Measurements from ENCODE around the gene TBX1. TPM values are rescaled to one million over a fixed set of nuclear protein-coding genes. Genes with fewer than 3 reads are reported as not detected.
"Not testable (repeated sequence)": the region's sequence is repeated elsewhere in the genome, so short reads cannot be mapped to it uniquely, and the experiment has no call there.

The TBX1 gene
- total and polyA plus RNA-seq, 2 of the 13 experiments (the other 11 are each of a cell fraction or from before 2014, with no cell fraction given): not detected

DNA sequence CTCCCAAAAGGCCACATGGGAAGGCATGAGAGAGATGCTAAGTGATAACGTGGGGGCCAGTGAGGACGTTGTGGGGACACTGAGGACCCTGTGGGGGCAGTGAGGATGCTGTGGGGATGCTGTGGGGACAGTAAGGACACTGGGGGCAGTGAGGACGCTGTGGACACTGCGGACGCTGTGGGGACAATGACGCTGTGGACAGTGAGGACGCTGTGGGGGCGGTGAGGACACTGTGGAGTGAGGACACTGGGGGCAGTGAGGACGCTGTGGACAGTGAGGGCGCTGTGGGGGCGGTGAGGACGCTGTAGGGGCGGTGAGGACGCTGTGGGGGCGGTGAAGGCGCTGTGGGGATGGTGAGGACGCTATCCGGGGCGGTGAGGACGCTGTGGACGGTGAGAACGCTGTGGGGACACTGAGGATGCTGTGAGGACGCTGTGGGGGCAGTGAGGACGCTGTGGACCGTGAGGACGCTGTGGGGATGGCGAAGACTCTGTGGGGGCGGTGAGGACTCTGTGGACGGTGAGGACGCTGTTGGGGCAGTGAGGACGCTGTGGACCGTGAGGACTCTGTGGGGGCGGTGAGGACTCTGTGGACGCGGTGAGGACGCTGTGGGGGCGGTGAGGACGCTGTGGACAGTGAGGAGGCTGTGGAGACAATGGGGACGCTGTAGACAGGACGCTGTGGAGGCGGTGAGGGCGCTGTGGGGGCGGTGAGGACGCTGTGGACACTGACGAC is 35.5 kb upstream of the TBX1 start (continued):
- TF ChIP-seq, protein P1, sequence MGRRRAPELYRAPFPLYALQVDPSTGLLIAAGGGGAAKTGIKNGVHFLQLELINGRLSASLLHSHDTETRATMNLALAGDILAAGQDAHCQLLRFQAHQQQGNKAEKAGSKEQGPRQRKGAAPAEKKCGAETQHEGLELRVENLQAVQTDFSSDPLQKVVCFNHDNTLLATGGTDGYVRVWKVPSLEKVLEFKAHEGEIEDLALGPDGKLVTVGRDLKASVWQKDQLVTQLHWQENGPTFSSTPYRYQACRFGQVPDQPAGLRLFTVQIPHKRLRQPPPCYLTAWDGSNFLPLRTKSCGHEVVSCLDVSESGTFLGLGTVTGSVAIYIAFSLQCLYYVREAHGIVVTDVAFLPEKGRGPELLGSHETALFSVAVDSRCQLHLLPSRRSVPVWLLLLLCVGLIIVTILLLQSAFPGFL (CRISPR knock-in tag; IDR thresholded peaks at IDR 0.05): no peak
- TF ChIP-seq POLR2AphosphoS5 (IDR thresholded peaks at IDR 0.05; ENCODE audit: low read depth, low read length) (no peak), NFE2L2 (IDR thresholded peaks at IDR 0.05; ENCODE audit: low read length) (no peak), ZNF674 (CRISPR knock-in tag; IDR thresholded peaks at IDR 0.05; ENCODE audit: low read depth) (no peak)

DNA sequence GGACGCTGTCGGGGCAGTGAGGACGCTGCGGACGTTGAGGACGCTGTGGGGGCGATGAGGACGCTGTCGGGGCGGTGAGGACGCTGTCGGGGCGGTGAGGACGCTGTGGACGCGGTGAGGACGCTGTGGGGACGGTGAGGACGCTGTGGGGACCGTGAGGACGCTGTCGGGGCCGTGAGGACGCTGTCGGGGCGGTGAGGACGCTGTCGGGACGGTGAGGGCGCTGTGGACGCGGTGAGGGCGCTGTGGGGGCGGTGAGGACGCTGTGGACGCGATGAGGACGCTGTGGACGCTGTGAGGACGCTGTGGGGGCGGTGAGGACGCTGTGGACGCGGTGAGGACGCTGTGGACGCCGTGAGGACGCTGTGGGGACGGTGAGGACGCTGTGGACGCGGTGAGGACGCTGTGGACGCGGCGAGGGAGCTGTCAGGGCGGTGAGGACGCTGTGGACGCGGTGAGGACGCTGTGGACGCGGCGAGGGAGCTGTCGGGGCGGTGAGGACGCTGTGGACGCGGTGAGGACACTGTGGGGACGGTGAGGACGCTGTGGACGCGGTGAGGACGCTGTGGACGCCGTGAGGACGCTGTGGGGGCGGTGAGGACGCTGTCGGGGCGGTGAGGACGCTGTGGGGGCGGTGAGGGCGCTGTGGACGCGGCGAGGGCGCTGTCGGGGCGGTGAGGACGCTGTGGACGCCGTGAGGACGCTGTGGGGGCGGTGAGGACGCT is 34.4 kb upstream of the TBX1 start:
- POLR2A ChIA-PET; DNase-seq (ENCODE audit: low spot score); H3K79me2 ChIP-seq (ENCODE audit: insufficient read depth, low read length); H3K36me3 ChIP-seq (replicated peaks in 1 of 2; ENCODE audit: control insufficient read depth in 1 of 2, insufficient read depth in 2 of 2, low read length in 2 of 2); BruUV-seq (replicated peaks); CTCF ChIA-PET (ENCODE audit: low intra/inter-chr PET ratio, low total read pairs); FAIRE-seq; in situ Hi-C loops (cut with HindIII; ENCODE audit: extremely low pct_ligation_motif_present, low pct_unique_long_range_greater_than_20kb); H3K4me3 ChIP-seq (replicated peaks in 1 of 3; ENCODE audit: insufficient read depth in 1 of 3, low read depth in 2 of 3, low read length in 3 of 3); H3K9me3 ChIP-seq (ENCODE audit: low read length); intact Hi-C loops (cut with micrococcal nuclease; ENCODE audit: unreplicated experiment); H3K27ac ChIP-seq (ENCODE audit: extremely low read length, insufficient read depth, low read length); H4K20me1 ChIP-seq (ENCODE audit: insufficient read depth, low read length); ATAC-seq; H3K4me2 ChIP-seq (ENCODE audit: low read depth, low read length); H3K9ac ChIP-seq (ENCODE audit: insufficient read depth, low read depth, low read length); H2AFZ ChIP-seq (ENCODE audit: low read length): not testable (repeated sequence)
- peaks cover 21 to 75% of the 10 kb centered on the region in 2 experiments for H3K27me3 ChIP-seq (ENCODE audit: control insufficient read depth in 1 of 2, insufficient read depth in 2 of 2, low read length in 2 of 2)
- 45% methylated on average over 91 of the region's 96 CpGs for WGBS (ENCODE audit: low lambda C conversion rate)
- H3K4me1 ChIP-seq (ENCODE audit: insufficient read depth, low read length): peaks cover 57% of the 10 kb centered on the region
